HG02970 (cell line): Measurements from ENCODE around the gene AHDC1.
"Not testable (repeated sequence)": the region's sequence is repeated elsewhere in the genome, so short reads cannot be mapped to it uniquely, and the experiment has no call there.

Experiments used
- ATAC-seq: cut with Tn5 transposase; IDR thresholded peaks from one replicate; pipeline ENCODE4 v1.9.1; 2021; ENCODE audit warnings: mild to moderate bottlenecking, moderate library complexity, moderate number of reproducible peaks; ENCODE audit not compliant: unreplicated experiment, low FRiP score

Gene AHDC1

GRCh38 chr1:27503033-27503432, 100.9 kb downstream of the AHDC1 start:
- no peak for ATAC-seq

GRCh38 chr1:27501159-27501558, 102.8 kb downstream of the AHDC1 start:
- ATAC-seq, result not testable (repeated sequence)

GRCh38 chr1:27499142-27499541, 104.8 kb downstream of the AHDC1 start:
- ATAC-seq, result no peak

- ATAC-seq, result no peak
Measured at GRCh38 chr1:27496604-27497155, 107.3 kb downstream of the AHDC1 start.

GRCh38 chr1:27492796-27493195, 111.1 kb downstream of the AHDC1 start:
- ATAC-seq, result no peak

GRCh38 chr1:27491748-27492700, 111.9 kb downstream of the AHDC1 start:
- no peak for ATAC-seq

- peak; percentile 83 for ATAC-seq
Measured at GRCh38 chr1:27489973-27490741, 113.8 kb downstream of the AHDC1 start, which contains the start of gene WASF2. Gene WASF2, minus strand, starts transcription at chr1:27490167. Its CDS starts 61,277 bp downstream, at chr1:27428890.

GRCh38 chr1:27489501-27489972, 114.4 kb downstream of the AHDC1 start:
- ATAC-seq, result no peak

GRCh38 chr1:27487966-27488884, 115.7 kb downstream of the AHDC1 start:
- ATAC-seq, result no peak

GRCh38 chr1:27485363-27485762, 118.6 kb downstream of the AHDC1 start:
- no peak for ATAC-seq
